Nephron (organoid): Measurements from ENCODE around the gene KLHL29.
A peak's percentile ranks its signal among the peaks of the same experiment; 100 is the strongest.

ENCODE experiments used
- H3K27ac Mint-ChIP-seq, 3 experiments: 2 replicates each; pipeline ENCODE4 v1.8.0; 2020; ENCODE audit warnings: mixed read lengths in 3 of 3, mild to moderate bottlenecking in 2 of 3, moderate library complexity in 1 of 3
- H3K27me3 Mint-ChIP-seq: 2 replicates; pipeline ENCODE4 v1.8.0; 2021; ENCODE audit warnings: low read depth, mild to moderate bottlenecking, moderate library complexity, mixed read lengths
- H3K36me3 Mint-ChIP-seq: 2 replicates; pipeline ENCODE4 v1.8.0; 2020; ENCODE audit warnings: low read depth, mixed read lengths
- H3K4me1 Mint-ChIP-seq: 2 replicates; pipeline ENCODE4 v1.8.0; 2020; ENCODE audit warnings: mixed read lengths
- H3K4me3 Mint-ChIP-seq, 3 experiments: 2 replicates each; pipeline ENCODE4 v1.8.0; 2020; ENCODE audit warnings: mild to moderate bottlenecking in 3 of 3, mixed read lengths in 3 of 3, moderate library complexity in 2 of 3
- H3K9me3 Mint-ChIP-seq: 2 replicates; pipeline ENCODE4 v1.8.0; 2020; ENCODE audit warnings: mixed read lengths
- TF ChIP-seq, protein P1 (sequence below), 3 experiments: fragments of 200-600 bp; sonication (generic); IDR thresholded peaks; one replicate each; pipeline ENCODE4 v1.5.0; 2021; ENCODE audit warnings: antibody characterized with exemption in 3 of 3; ENCODE audit not compliant: unreplicated experiment in 3 of 3

Gene KLHL29

DNA sequence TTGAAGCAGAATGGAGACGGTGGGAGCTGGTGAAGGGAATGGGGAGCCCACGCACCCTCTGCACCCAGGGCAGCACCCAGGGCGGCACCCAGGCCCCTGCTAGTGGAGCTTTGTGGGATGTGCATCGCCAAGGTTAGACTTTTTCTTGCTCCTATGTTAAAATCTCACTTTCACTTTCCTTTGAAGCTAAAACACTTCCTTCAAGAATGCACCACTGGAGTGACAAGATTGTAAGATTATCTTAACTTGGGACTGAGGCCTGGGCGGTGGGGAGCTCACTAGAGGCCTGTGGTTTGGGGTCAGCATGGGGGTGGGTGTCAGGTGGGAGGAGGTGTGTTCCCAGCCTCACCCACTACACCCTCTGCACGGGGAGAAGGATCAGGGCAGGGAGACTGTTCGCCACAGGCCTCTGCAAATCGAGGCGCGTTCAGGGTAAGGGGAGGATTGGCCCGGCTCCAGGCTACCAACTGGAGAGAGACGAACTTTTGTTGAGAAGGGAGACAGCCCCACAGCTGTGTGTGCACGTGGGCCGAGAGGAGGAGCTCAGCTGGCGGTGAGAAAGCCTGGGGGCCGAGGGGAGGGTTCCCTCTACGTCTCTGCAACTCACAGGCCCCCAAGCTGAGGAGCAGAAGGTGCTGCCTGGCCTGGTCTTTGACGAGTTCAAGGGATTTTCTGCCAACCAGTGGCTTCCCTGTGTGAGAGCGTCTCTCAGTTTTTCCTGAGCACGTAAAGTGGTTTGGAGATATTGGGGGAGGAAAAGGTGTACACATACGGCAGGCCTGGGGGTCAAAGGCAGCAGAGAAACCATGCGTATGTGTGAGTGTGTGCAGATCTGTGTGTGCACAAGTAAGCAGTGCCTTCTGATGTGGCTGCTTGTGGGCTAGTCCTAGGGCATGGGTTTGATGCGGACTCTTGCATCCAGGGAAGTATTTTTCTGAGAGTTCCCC is 147.7 kb downstream of the KLHL29 start:
- Mint-ChIP-seq H3K4me3 (peak overlapping the region; percentile 51 to 81 (median 67)), H3K9me3 (no peaks in the 10 kb centered on the region), H3K27ac (peak overlapping the region; percentile 94 to 98 (median 96)), H3K36me3 (no peaks in the 10 kb centered on the region), H3K27me3 (peaks cover 7% of the 10 kb centered on the region), H3K4me1 (peaks cover 70% of the 10 kb centered on the region)
- TF ChIP-seq, protein P1, sequence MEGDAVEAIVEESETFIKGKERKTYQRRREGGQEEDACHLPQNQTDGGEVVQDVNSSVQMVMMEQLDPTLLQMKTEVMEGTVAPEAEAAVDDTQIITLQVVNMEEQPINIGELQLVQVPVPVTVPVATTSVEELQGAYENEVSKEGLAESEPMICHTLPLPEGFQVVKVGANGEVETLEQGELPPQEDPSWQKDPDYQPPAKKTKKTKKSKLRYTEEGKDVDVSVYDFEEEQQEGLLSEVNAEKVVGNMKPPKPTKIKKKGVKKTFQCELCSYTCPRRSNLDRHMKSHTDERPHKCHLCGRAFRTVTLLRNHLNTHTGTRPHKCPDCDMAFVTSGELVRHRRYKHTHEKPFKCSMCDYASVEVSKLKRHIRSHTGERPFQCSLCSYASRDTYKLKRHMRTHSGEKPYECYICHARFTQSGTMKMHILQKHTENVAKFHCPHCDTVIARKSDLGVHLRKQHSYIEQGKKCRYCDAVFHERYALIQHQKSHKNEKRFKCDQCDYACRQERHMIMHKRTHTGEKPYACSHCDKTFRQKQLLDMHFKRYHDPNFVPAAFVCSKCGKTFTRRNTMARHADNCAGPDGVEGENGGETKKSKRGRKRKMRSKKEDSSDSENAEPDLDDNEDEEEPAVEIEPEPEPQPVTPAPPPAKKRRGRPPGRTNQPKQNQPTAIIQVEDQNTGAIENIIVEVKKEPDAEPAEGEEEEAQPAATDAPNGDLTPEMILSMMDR (IDR thresholded peaks at IDR 0.05; ENCODE audit: unreplicated experiment in 3 of 3), result no peak

DNA sequence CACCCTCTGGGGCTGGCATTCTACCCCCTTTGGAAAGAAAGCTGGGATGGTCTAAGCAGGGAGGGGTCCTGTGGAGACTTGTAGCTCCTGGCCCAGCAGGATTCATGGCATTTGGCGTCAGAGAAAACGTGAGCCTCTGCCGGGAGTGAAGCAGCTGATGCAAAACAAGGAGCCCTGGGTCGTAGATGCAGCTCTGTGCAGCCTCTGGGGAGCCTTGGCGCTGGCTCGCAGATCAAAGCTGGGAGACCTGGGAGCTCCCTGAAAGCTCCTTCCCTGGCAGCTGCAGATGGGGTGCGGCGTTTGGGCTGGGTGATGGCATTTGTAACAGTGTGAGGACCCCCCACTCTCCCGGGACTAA is 148.3 kb downstream of the KLHL29 start:
- H3K9me3 Mint-ChIP-seq, result no peaks in the 10 kb centered on the region
- H3K27me3 Mint-ChIP-seq, result peaks cover 7% of the 10 kb centered on the region
- H3K27ac Mint-ChIP-seq, result peak overlapping the region; percentile 94 to 98 (median 96)
- H3K4me3 Mint-ChIP-seq, result peak overlapping the region; percentile 51 to 81 (median 67)
- no peaks in the 10 kb centered on the region for H3K36me3 Mint-ChIP-seq
- TF ChIP-seq, protein P1 (IDR thresholded peaks at IDR 0.05; ENCODE audit: unreplicated experiment in 3 of 3), result no peak
- peaks cover 76% of the 10 kb centered on the region for H3K4me1 Mint-ChIP-seq

DNA sequence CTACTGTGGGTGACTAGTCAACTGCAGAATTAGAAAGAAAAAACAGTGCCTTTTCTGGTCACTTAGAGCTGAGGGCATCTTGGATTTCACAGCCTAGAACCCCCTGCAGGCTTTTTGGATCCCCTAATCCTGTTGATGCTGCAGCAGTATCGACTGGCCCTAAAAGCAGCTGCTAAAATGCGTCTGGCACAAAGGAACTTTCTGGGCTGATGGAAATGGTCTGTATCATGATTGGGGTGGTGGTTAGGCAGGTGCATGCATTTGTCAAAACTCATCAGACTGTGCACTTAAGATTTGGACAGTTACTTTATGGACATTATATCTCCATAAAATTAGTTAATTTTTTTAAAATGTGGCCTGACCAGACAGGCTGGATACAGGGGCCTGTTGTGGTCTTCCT is 149.8 kb downstream of the KLHL29 start:
- H3K4me1 Mint-ChIP-seq, result peaks cover 87% of the 10 kb centered on the region
- TF ChIP-seq, protein P1 (IDR thresholded peaks at IDR 0.05; ENCODE audit: unreplicated experiment in 3 of 3), result no peak
- peaks cover 9% of the 10 kb centered on the region for H3K27me3 Mint-ChIP-seq
- no peaks in the 10 kb centered on the region for H3K9me3 Mint-ChIP-seq
- peak overlapping the region in 2 of 3 experiments; percentile 69 to 74 for H3K4me3 Mint-ChIP-seq
- peak overlapping the region; percentile 5 to 94 (median 62) for H3K27ac Mint-ChIP-seq
- H3K36me3 Mint-ChIP-seq, result no peaks in the 10 kb centered on the region

DNA sequence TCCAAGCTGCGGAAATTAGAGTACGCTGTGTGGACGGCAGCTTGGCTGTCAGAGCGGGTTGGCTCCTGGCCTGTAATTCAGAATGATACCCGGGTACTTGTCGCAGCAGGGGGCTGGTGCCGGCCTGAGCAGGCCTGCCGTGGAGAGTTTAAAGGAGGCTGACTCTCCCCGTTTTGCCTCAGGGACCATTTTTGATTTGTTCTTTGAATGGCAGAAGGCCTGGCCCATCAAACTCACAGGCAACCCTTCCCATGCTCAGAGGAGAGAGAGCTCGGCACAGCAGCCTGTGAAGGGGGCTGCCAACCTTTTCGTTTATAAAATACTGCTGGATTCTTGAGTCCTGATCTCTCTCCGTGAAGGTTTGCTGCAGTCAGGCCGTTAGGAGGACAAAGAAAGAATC is 151.3 kb downstream of the KLHL29 start:
- H3K36me3 Mint-ChIP-seq, result no peaks in the 10 kb centered on the region
- no peak overlapping the region for H3K4me3 Mint-ChIP-seq
- TF ChIP-seq, protein P1 (IDR thresholded peaks at IDR 0.05; ENCODE audit: unreplicated experiment in 3 of 3), result no peak
- H3K4me1 Mint-ChIP-seq, result peaks cover 86% of the 10 kb centered on the region
- peak overlapping the region in 2 of 3 experiments; percentile 16 to 33 for H3K27ac Mint-ChIP-seq
- H3K27me3 Mint-ChIP-seq, result peaks cover 11% of the 10 kb centered on the region
- H3K9me3 Mint-ChIP-seq, result no peaks in the 10 kb centered on the region

DNA sequence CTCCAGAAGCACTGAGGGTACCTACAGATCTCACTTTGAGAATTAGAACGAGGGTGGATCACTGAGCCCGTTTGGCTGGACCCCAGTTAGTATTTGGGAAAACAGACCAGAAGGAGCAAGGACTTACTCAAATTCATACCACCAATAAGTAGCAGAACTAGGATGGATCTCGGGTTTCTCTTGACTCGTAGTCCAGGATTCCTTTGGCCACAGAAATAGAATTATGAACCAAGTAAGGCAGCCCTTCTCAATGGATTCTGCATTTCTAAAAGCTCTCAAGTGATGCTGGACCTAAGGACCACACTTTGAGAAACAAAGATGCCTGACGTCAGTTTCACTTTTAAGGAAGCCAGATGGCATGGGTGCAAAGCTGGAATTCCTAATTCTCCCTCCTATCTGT is 153.0 kb downstream of the KLHL29 start:
- TF ChIP-seq, protein P1 (IDR thresholded peaks at IDR 0.05; ENCODE audit: unreplicated experiment in 3 of 3), result no peak
- Mint-ChIP-seq H3K27me3 (peaks cover 11% of the 10 kb centered on the region), H3K4me1 (peaks cover 86% of the 10 kb centered on the region), H3K27ac (peak overlapping the region in 1 of 3 experiments; percentile 33), H3K9me3 (no peaks in the 10 kb centered on the region), H3K36me3 (no peaks in the 10 kb centered on the region), H3K4me3 (no peak overlapping the region)
